Fibroblast of villous mesenchyme (primary cell): Measurements from ENCODE around the gene BTNL3. TPM values are rescaled to one million over a fixed set of nuclear protein-coding genes. Genes with fewer than 3 reads are reported as not detected.
"Not testable (repeated sequence)": the region's sequence is repeated elsewhere in the genome, so short reads cannot be mapped to it uniquely, and the experiment has no call there.

ENCODE experiments used
- DNase-seq: peaks from one replicate; pipeline ENCODE4 v3.0.0-alpha.2; 2010; ENCODE audit warnings: low read depth
- H3K4me3 ChIP-seq: 2 replicates; pipeline ENCODE4 v1.5.1; 2011; ENCODE audit warnings: low read depth, mild to moderate bottlenecking, low read length
- CTCF ChIP-seq: IDR thresholded peaks from 2 replicates; pipeline ENCODE4 v1.5.1; 2012; ENCODE audit warnings: low read depth, mild to moderate bottlenecking, low read length; ENCODE audit not compliant: insufficient read depth
- total RNA-seq: library from RNA; depleted of rRNA; stranded (reverse); fragments of >200 nt; gene quantifications from 2 replicates; pipeline ENCODE4 v1.2.3, GENCODE V29; 2012

The BTNL3 gene
- total RNA-seq, 1 donor = not detected

GRCh38 chr5:180988016-180988415 lies 630 bp upstream of the BTNL3 start:
- H3K4me3 ChIP-seq = no peak overlapping the region
- TF ChIP-seq CTCF = no peak
- no peak for DNase-seq

GRCh38 chr5:180990086-180990881 lies 1.6 kb downstream of the BTNL3 start:
- no peak for DNase-seq
- no peak for TF ChIP-seq CTCF
- H3K4me3 ChIP-seq = no peak overlapping the region

GRCh38 chr5:180990882-180991242 lies 2.2 kb downstream of the BTNL3 start:
- H3K4me3 ChIP-seq = no peak overlapping the region
- DNase-seq = no peak
- TF ChIP-seq CTCF = no peak

DNA sequence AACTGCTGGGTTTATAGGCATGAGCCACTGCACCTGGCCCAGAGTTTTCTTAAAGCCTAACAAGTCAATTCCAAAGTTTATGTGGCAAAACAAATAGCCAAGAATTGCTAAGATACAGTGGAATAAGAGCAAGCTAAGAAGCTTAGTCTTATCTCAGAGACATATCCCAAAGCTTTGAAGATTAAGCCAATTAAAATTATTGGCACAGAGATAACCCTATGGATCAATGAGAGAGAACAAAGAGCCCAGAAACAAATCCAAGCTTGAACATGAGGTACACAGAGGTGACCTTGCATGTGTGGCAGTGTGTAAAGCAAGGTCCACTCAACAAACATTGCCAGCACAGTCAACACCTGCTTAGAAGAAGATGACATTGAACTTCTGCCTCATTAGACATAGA lies 13.3 kb downstream of the BTNL3 start:
- no peak for TF ChIP-seq CTCF
- no peak overlapping the region for H3K4me3 ChIP-seq
- no peak for DNase-seq

DNA sequence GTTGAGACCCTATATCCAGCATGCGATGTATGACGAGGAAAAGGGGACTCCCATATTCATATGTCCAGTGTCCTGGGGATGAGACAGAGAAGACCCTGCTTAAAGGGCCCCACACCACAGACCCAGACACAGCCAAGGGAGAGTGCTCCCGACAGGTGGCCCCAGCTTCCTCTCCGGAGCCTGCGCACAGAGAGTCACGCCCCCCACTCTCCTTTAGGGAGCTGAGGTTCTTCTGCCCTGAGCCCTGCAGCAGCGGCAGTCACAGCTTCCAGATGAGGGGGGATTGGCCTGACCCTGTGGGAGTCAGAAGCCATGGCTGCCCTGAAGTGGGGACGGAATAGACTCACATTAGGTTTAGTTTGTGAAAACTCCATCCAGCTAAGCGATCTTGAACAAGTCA lies 17.1 kb downstream of the BTNL3 start:
- no peak overlapping the region for H3K4me3 ChIP-seq
- no peak for TF ChIP-seq CTCF
- DNase-seq = no peak

DNA sequence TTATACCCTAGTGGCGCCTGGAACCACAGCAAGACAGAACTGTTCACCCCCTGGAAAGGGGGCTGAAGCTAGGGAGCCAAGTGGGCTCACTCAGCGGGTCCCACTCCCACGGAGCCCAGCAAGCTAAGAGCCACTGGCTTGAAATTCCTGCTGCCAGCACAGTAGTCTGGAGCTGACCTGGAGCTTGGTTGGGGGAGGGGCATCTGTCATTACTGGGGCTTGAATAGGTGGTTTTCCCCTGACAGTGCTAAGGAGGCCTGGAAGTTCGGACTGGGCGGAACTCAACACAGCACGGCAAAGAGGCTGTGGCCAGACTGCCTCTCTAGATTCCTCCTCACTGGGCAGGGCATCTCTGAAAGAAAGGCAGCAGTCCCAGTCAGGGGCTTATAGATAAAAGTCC lies 19.5 kb downstream of the BTNL3 start:
- DNase-seq = no peak
- TF ChIP-seq CTCF = no peak
- no peak overlapping the region for H3K4me3 ChIP-seq

DNA sequence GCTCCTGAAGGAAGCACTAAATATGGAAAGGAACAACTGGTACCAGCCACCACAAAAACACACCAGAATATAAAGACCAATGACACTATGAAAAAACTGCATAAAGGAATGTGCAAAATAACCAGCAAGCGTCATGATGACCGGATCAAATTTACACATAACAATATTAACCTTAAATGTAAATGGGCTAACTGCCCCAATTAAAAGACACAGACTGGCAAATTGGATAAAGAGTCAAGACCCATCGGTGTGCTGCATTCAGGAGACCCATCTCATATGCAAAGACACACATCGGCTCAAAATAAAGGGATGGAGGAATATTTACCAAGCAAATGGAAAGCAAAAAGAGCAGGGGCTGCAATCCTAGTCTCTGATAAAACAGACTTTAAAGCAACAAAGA lies 21.4 kb downstream of the BTNL3 start:
- H3K4me3 ChIP-seq, DNase-seq: not testable (repeated sequence)

- DNase-seq, H3K4me3 ChIP-seq: not testable (repeated sequence)
Observed at GRCh38 chr5:181014654-181015053, 26.0 kb downstream of the BTNL3 start.

DNA sequence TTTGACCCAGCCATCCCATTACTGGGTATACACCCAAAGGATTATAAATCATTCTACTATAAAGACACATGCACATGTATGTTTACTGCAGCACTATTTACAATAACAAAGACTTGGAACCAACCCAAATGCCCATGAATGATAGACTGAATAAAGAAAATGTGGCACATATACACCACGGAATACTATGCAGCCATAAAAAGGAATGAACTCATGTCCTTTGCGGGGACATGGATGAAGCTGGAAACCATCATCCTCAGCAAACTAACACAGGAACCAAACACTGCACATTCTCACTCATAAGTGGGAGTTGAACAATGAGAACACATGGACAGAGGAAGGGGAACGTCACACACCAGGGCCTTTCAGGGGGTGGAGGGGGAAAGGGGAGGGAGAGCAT lies 28.8 kb downstream of the BTNL3 start:
- DNase-seq, H3K4me3 ChIP-seq: not testable (repeated sequence)
